Right renal cortex interstitium (tissue), 3 donors: ENCODE measurements around the gene SLC25A11. TPM values are rescaled to one million over a fixed set of nuclear protein-coding genes. Genes with fewer than 3 reads are reported as not detected.
"Not testable (repeated sequence)": the region's sequence is repeated elsewhere in the genome, so short reads cannot be mapped to it uniquely, and the experiment has no call there.

Experiments
- DNase-seq, 3 donors: peaks; one replicate each; pipeline ENCODE4 v3.0.0-alpha.2; 2013; ENCODE audit warnings: low read depth in 3 of 3, low spot score in 2 of 3
- polyA plus RNA-seq, 3 donors: library from polyadenylated mRNA; unstranded; fragments of 120-200 nt; gene quantifications; one replicate each; pipeline ENCODE4 v1.2.1, GENCODE V29; 2013; ENCODE audit not compliant: insufficient read length in 3 of 3

The SLC25A11 gene
- polyA plus RNA-seq, 3 donors = 66.8 to 79.5 (median 71.7) TPM

- DNase-seq = no peak
Observed at GRCh38 chr17:4945944-4946280, 6.1 kb upstream of the SLC25A11 start.

GRCh38 chr17:4945176-4945943 is 5.5 kb upstream of the SLC25A11 start:
- DNase-seq = no peak

- no peak for DNase-seq
Observed at GRCh38 chr17:4944554-4945175, 4.8 kb upstream of the SLC25A11 start.

GRCh38 chr17:4944163-4944553 is 4.3 kb upstream of the SLC25A11 start:
- no peak for DNase-seq

- no peak for DNase-seq
Observed at GRCh38 chr17:4942760-4943508, 3.1 kb upstream of the SLC25A11 start.

GRCh38 chr17:4941319-4941610 is 1.4 kb upstream of the SLC25A11 start:
- no peak for DNase-seq

- no peak for DNase-seq
Observed at GRCh38 chr17:4940555-4941318, 891 bp upstream of the SLC25A11 start.

- no peak for DNase-seq
Observed at GRCh38 chr17:4939546-4939795, 375 bp downstream of the SLC25A11 start.

GRCh38 chr17:4938688-4939545 is 929 bp downstream of the SLC25A11 start:
- DNase-seq = no peak

GRCh38 chr17:4938069-4938491 is 1.8 kb downstream of the SLC25A11 start:
- no peak for DNase-seq

- no peak for DNase-seq
Observed at GRCh38 chr17:4937553-4937952, 2.3 kb downstream of the SLC25A11 start.

GRCh38 chr17:4936436-4936835 is 3.4 kb downstream of the SLC25A11 start:
- DNase-seq = no peak

GRCh38 chr17:4935650-4936049 is 4.2 kb downstream of the SLC25A11 start:
- no peak for DNase-seq

- no peak for DNase-seq
Observed at GRCh38 chr17:4934173-4934979, 5.5 kb downstream of the SLC25A11 start.

- no peak for DNase-seq
Observed at GRCh38 chr17:4933646-4934045, 6.2 kb downstream of the SLC25A11 start.

GRCh38 chr17:4932756-4933155 is 7.1 kb downstream of the SLC25A11 start:
- no peak for DNase-seq

GRCh38 chr17:4931963-4932362 is 7.9 kb downstream of the SLC25A11 start, which contains the start of gene GP1BA:
GP1BA (plus strand) TSS chr17:4932277; CDS start chr17:4932605, 328 bp downstream.
- no peak for DNase-seq

- no peak for DNase-seq
Observed at GRCh38 chr17:4928881-4929280, 11.0 kb downstream of the SLC25A11 start.

- DNase-seq = not testable (repeated sequence)
Observed at GRCh38 chr17:4926577-4927335, 13.1 kb downstream of the SLC25A11 start.
